ENCODE measurements around the gene CD63. TPM values are rescaled to one million over a fixed set of nuclear protein-coding genes. Genes with fewer than 3 reads are reported as not detected.
A peak's percentile ranks its signal among the peaks of the same experiment; 100 is the strongest.

The CD63 gene
- polyA plus RNA-seq, 1 donor from 2014 or later, result 217 TPM

- H3K79me2 ChIP-seq (replicated peaks; ENCODE audit: insufficient read depth, low read length), result peaks cover 41% of the 10 kb centered on the region
- H4K20me1 ChIP-seq (ENCODE audit: insufficient read depth), result peaks cover 2% of the 10 kb centered on the region
- H3F3A ChIP-seq (ENCODE audit: insufficient read depth, low read length, poor library complexity, severe bottlenecking), result peaks cover 14% of the 10 kb centered on the region
- TF ChIP-seq REST (IDR thresholded peaks at IDR 0.05; ENCODE audit: borderline replicate concordance) (peak; percentile 91), EZH2 (IDR thresholded peaks at IDR 0.05; ENCODE audit: borderline replicate concordance, insufficient read depth, low read length, poor library complexity, severe bottlenecking) (no peak), TAF1 (IDR thresholded peaks at IDR 0.05; ENCODE audit: low read depth) (peak; percentile 89), MXI1 (conservative IDR thresholded peaks at IDR 0.05; ENCODE audit: poor library complexity, severe bottlenecking) (no peak), RAD21 (conservative IDR thresholded peaks at IDR 0.05) (peak; percentile 28), SMC3 (conservative IDR thresholded peaks at IDR 0.05; ENCODE audit: poor library complexity) (no peak), CTCF (IDR thresholded peaks at IDR 0.05; ENCODE audit: poor library complexity, severe bottlenecking) (peak; percentile 32), POLR2AphosphoS5 (IDR thresholded peaks at IDR 0.05) (peak; percentile 98), EP300 (conservative IDR thresholded peaks at IDR 0.05; ENCODE audit: poor library complexity, severe bottlenecking) (peak; percentile 57)
- H3K4me3 ChIP-seq (ENCODE audit: low read length), result peak within 1 kb of the TSS; percentile 97
- H3K27me3 ChIP-seq (ENCODE audit: insufficient read depth, low read depth, low read length), result no peaks in the 10 kb centered on the region
- H3K27ac ChIP-seq (ENCODE audit: low read length), result peak within 1 kb of the TSS; percentile 100
- H3K4me2 ChIP-seq (ENCODE audit: low read length), result peak within 1 kb of the TSS; percentile 99
- H3K9me3 ChIP-seq (ENCODE audit: low read length), result no peaks in the 10 kb centered on the region
- H3K9me2 ChIP-seq (ENCODE audit: insufficient read depth, low read length), result no peaks in the 10 kb centered on the region
- peak within 1 kb of the TSS; percentile 97 for H3K9ac ChIP-seq (ENCODE audit: low read length)
- peak within 1 kb of the TSS; percentile 85 for H2AFZ ChIP-seq (ENCODE audit: low read depth, low read length)
- no peaks in the 10 kb centered on the region for H3K36me3 ChIP-seq (ENCODE audit: insufficient read depth, low read length)
Measured at GRCh38 chr12:55742719-55743405, 14.1 kb upstream of the CD63 start, which contains the start of gene GDF11. Gene GDF11 (plus strand): TSS chr12:55743122. CDS start chr12:55743317, 195 bp downstream.

GRCh38 chr12:55741931-55742680 lies 13.3 kb upstream of the CD63 start:
- no peak for TF ChIP-seq CTCF (IDR thresholded peaks at IDR 0.05; ENCODE audit: poor library complexity, severe bottlenecking)
- TF ChIP-seq POLR2AphosphoS5 (IDR thresholded peaks at IDR 0.05), result no peak
- TF ChIP-seq TAF1 (IDR thresholded peaks at IDR 0.05; ENCODE audit: low read depth), result no peak
- TF ChIP-seq RAD21 (conservative IDR thresholded peaks at IDR 0.05), result no peak
- TF ChIP-seq EZH2 (IDR thresholded peaks at IDR 0.05; ENCODE audit: borderline replicate concordance, insufficient read depth, low read length, poor library complexity, severe bottlenecking), result no peak
- TF ChIP-seq REST (IDR thresholded peaks at IDR 0.05; ENCODE audit: borderline replicate concordance), result no peak
- no peak for TF ChIP-seq EP300 (conservative IDR thresholded peaks at IDR 0.05; ENCODE audit: poor library complexity, severe bottlenecking)
- TF ChIP-seq MXI1 (conservative IDR thresholded peaks at IDR 0.05; ENCODE audit: poor library complexity, severe bottlenecking), result no peak
- no peak for TF ChIP-seq SMC3 (conservative IDR thresholded peaks at IDR 0.05; ENCODE audit: poor library complexity)
- peak overlapping the region; percentile 100 for H3K27ac ChIP-seq (ENCODE audit: low read length)
- H3K9me2 ChIP-seq (ENCODE audit: insufficient read depth, low read length), result no peaks in the 10 kb centered on the region
- no peaks in the 10 kb centered on the region for H3K9me3 ChIP-seq (ENCODE audit: low read length)
- H4K20me1 ChIP-seq (ENCODE audit: insufficient read depth), result peaks cover 2% of the 10 kb centered on the region
- H3K9ac ChIP-seq (ENCODE audit: low read length), result peak overlapping the region; percentile 97
- H3F3A ChIP-seq (ENCODE audit: insufficient read depth, low read length, poor library complexity, severe bottlenecking), result peaks cover 20% of the 10 kb centered on the region
- peak overlapping the region; percentile 85 for H2AFZ ChIP-seq (ENCODE audit: low read depth, low read length)
- H3K79me2 ChIP-seq (replicated peaks; ENCODE audit: insufficient read depth, low read length), result peaks cover 34% of the 10 kb centered on the region
- no peaks in the 10 kb centered on the region for H3K27me3 ChIP-seq (ENCODE audit: insufficient read depth, low read depth, low read length)
- no peaks in the 10 kb centered on the region for H3K36me3 ChIP-seq (ENCODE audit: insufficient read depth, low read length)
- H3K4me3 ChIP-seq (ENCODE audit: low read length), result peak overlapping the region; percentile 71
- peak overlapping the region; percentile 99 for H3K4me2 ChIP-seq (ENCODE audit: low read length)
